ENCODE measurements around the gene LAPTM5.

DNA sequence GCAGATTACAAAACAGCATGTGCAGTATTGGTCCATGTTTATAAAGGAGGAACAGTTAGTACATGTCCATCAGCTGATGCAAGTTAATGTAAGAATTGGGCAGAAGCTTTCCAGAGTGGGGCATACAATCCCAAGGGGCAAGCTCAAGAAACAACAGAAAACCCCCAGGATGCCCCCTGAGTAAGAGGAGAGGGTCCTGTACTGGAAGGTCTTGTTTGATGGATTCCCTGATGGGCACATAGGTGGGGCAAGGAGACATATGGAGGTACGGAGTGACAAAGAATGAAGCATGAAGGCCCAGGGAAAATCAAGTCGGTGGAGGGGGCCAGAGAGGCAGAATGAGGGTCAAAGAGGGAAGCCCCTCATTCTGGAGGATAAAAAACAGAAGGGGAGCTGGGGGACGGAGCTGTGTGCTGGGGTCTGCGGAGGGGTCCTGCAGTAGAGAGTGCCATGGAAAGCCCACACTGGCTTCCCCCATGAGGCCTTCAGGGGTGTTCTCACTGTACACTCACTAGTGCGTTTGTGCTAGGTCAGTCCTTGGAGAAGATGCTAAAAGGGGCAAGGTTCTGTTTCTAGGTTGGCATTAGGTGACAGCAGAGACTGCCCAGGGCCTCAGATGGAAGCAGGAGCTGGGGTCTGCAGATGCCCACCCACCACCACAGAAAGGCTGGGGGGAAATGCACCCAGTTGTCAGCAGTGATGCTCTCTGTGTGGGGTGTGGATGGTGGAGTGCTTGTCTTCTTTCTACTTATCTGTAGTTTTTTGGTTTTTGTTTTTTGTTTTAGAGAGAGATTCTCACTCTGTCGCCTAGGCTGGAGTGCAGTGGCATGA is 21.7 kb downstream of the LAPTM5 start:
- TF ChIP-seq TAF1 (IDR thresholded peaks at IDR 0.05; ENCODE audit: low read depth, low read length) (no peak), RBBP5 (IDR thresholded peaks at IDR 0.05; ENCODE audit: borderline replicate concordance, low read depth, low read length) (no peak), POLR2AphosphoS5 (IDR thresholded peaks at IDR 0.05; ENCODE audit: low read depth, low read length) (no peak), BACH1 (IDR thresholded peaks at IDR 0.05; ENCODE audit: low read length) (no peak), SUZ12 (IDR thresholded peaks at IDR 0.05; ENCODE audit: low read length) (no peak)
